Epithelial cell of proximal tubule (primary cell): ENCODE data around the gene CALML3. TPM values are rescaled to one million over a fixed set of nuclear protein-coding genes. Genes with fewer than 3 reads are reported as not detected.

Experiments
- DNase-seq: peaks from one replicate; pipeline ENCODE4 v3.0.0-alpha.2; 2011; ENCODE audit warnings: low read depth
- H3K4me3 ChIP-seq: 2 replicates; pipeline ENCODE4 v1.5.1; 2011; ENCODE audit warnings: low read depth, mild to moderate bottlenecking, low read length
- total RNA-seq: library from RNA; depleted of rRNA; stranded (reverse); fragments of >200 nt; gene quantifications from 2 replicates; pipeline ENCODE4 v1.2.3, GENCODE V29; 2015
- TF ChIP-seq, protein P1 (sequence below): conservative IDR thresholded peaks from 2 replicates; pipeline ENCODE4 v1.5.1; 2012; ENCODE audit warnings: low read depth, mild to moderate bottlenecking, low read length

Gene CALML3
- total RNA-seq, 1 donor from 2014 or later, result not detected

DNA sequence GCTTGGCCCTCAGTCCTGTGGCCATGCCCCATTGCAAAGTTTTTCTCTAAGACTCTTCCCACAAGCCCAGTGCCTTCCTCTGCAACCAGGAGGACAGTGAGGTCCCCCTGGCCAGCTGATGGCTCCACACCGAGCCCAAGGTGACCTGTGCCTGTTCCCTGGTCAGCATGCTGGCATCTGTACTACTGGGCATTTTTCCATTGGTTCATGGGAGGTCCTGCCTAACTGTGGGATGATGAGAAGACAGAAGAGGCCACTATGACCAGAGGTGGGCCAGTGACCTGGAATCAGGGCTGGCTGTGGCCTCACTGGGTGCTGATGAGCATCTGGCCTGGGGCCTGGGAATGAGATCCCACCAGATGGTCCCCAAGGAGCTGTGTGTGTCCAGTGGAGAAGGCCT is 20.2 kb downstream of the CALML3 start:
- TF ChIP-seq, protein P1, sequence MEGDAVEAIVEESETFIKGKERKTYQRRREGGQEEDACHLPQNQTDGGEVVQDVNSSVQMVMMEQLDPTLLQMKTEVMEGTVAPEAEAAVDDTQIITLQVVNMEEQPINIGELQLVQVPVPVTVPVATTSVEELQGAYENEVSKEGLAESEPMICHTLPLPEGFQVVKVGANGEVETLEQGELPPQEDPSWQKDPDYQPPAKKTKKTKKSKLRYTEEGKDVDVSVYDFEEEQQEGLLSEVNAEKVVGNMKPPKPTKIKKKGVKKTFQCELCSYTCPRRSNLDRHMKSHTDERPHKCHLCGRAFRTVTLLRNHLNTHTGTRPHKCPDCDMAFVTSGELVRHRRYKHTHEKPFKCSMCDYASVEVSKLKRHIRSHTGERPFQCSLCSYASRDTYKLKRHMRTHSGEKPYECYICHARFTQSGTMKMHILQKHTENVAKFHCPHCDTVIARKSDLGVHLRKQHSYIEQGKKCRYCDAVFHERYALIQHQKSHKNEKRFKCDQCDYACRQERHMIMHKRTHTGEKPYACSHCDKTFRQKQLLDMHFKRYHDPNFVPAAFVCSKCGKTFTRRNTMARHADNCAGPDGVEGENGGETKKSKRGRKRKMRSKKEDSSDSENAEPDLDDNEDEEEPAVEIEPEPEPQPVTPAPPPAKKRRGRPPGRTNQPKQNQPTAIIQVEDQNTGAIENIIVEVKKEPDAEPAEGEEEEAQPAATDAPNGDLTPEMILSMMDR, result no peak
- no peak for DNase-seq

DNA sequence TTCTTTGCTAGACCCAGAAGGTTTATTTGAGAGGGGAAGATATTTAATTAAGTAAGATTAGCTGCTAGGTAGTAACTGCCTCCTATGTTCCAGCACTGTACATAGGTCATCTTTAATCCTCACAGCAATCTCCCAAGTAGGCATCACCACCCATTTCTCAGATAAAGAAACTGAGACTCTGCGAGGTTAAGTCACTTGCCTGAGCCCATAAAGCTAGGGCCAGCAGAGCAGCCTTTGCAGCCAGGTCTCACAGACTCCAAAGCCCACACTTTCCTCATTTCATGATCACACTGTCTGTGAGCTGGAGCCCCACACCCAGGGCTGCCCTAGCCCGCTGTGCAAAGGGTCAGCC is 20.6 kb downstream of the CALML3 start:
- no peak for DNase-seq
- H3K4me3 ChIP-seq, result no peak overlapping the region
- TF ChIP-seq, protein P1, result no peak

More for the DNA sequence above, 20.2 kb downstream of the CALML3 start:
- H3K4me3 ChIP-seq, result no peak overlapping the region

DNA sequence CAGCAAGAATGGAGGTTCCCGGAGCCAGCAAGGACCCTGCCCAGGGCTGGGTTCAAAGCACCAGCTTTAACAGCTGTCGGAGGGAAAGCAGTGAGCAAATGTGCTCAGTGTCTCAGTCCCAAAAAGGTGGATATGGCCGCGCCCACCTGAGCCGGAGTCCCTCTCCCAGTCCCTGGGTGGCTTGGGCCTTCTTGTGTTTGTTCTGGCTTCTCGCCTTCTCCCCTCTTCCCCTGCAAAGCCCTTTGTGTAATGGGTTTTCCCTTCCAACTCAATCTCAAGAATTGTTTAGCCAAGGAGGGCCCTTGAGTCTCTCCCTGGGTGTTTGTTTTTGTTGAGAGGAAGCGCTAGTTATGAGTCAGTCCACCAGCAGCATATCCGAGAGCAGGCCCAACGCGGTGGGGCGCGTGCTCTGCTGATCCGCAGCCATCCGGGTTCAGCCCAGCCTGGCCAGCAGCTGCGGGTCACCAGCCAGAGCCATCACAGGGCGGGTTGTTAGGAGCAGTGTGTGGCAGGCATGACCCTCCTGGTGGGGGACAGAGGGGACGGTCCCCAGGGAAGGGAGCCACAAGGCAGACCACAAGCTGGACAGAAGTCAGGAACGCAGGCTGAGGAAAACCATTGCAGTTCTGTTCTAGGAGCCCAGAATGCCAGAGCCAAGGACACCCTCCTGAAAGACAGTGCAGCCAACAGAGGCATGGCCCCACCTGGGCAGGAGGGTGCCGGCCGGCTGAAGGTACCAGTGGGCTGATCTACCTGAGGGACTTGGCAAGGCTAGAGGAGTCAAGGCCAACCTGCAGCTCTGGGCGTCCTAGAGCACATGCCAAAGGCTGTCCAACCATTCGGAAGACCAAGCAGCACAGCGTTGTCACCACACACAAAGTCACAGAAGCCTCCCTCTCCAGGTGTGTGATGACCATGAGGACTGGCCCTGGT is 21.3 kb downstream of the CALML3 start:
- no peak overlapping the region for H3K4me3 ChIP-seq
- TF ChIP-seq, protein P1, result no peak
- DNase-seq, result no peak

GRCh38 chr10:5546891-5547680 is 22.3 kb downstream of the CALML3 start:
- TF ChIP-seq, protein P1, result no peak
- no peak for DNase-seq
- H3K4me3 ChIP-seq, result peak overlapping the region; percentile 27

GRCh38 chr10:5547681-5547930 is 22.8 kb downstream of the CALML3 start:
- H3K4me3 ChIP-seq, result peak overlapping the region; percentile 27
- TF ChIP-seq, protein P1, result no peak
- DNase-seq, result no peak

DNA sequence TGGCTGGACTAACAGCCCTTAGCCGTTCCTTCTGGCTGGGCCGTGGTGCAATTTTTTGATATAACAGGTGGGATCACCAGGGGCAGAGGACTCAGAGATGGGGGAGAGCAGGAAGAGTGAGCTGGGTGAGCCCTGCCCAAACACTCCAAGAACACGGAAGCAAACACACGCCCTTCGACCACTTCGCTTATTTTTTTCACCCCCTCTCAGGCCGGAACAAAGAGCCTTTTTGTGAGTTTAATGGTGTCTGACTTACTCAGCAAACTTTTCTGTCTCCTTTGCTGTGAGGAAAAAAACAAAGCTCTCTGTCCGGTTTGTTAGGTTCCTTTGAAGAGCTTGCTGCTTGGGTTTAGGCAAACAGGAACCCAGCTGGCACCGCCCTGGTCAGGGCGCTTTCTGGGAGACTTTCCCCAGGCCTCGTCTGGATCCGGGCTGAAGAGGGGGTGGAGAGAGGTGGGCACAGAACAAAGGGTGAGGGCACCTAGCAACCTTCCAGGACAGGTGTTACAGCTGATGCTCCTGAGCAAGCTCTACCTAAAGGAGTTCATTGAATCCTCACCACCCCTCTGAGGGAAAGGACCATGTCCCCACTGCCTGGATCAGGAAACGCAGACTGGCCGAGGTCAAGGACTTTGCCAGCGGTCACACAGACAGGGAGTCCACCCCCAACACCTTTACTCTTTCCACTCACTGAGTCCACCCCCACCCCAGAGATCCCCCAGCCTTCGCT is 23.3 kb downstream of the CALML3 start:
- DNase-seq, result no peak
- H3K4me3 ChIP-seq, result peak overlapping the region; percentile 27

More for the DNA sequence above, 23.3 kb downstream of the CALML3 start:
- TF ChIP-seq, protein P1, result no peak
